H9 (cell line): ENCODE data around the gene GMPR2. TPM values are rescaled to one million over a fixed set of nuclear protein-coding genes. Genes with fewer than 3 reads are reported as not detected.

ENCODE experiments used
- DNase-seq: peaks from one replicate; pipeline ENCODE4 v3.0.0-alpha.2; 2017
- H2AFZ ChIP-seq: one replicate; pipeline ENCODE4 v1.6.1; 2013; ENCODE audit warnings: mild to moderate bottlenecking, low read length, control low read depth, moderate library complexity
- H2AK5ac ChIP-seq: 2 replicates; pipeline ENCODE4 v1.6.1; 2013; ENCODE audit warnings: low read length, control low read depth, mixed read lengths; ENCODE audit not compliant: insufficient read length
- H2BK120ac ChIP-seq: one replicate; pipeline ENCODE4 v1.6.1; 2013; ENCODE audit warnings: low read depth, mild to moderate bottlenecking, low read length, control low read depth, inconsistent platforms; ENCODE audit not compliant: poor library complexity, severe bottlenecking
- H2BK12ac ChIP-seq: 2 replicates; pipeline ENCODE4 v1.6.1; 2013; ENCODE audit warnings: low read length, control low read depth, mixed read lengths, low read depth; ENCODE audit not compliant: insufficient read length
- H2BK15ac ChIP-seq: 2 replicates; pipeline ENCODE4 v1.6.1; 2013; ENCODE audit warnings: low read depth, low read length, control low read depth
- H2BK20ac ChIP-seq: one replicate; pipeline ENCODE4 v1.6.1; 2013; ENCODE audit warnings: low read depth, mild to moderate bottlenecking, low read length, control low read depth, inconsistent platforms; ENCODE audit not compliant: poor library complexity, severe bottlenecking
- H2BK5ac ChIP-seq: 2 replicates; pipeline ENCODE4 v1.6.1; 2013; ENCODE audit warnings: low read length, control low read depth, mixed read lengths; ENCODE audit not compliant: insufficient read length
- H3K14ac ChIP-seq: 2 replicates; pipeline ENCODE4 v1.6.1; 2013; ENCODE audit warnings: low read length, control low read depth; ENCODE audit not compliant: insufficient read depth
- H3K18ac ChIP-seq: 2 replicates; pipeline ENCODE4 v1.6.1; 2013; ENCODE audit warnings: low read depth, mild to moderate bottlenecking, mixed read lengths, low read length, control low read depth; ENCODE audit not compliant: insufficient read length
- H3K23ac ChIP-seq: 2 replicates; pipeline ENCODE4 v1.6.1; 2013; ENCODE audit warnings: low read length, control low read depth, mixed read lengths, low read depth; ENCODE audit not compliant: insufficient read length
- H3K23me2 ChIP-seq: 2 replicates; pipeline ENCODE4 v1.6.1; 2013; ENCODE audit warnings: low read depth, mild to moderate bottlenecking, mixed read lengths, low read length, control low read depth; ENCODE audit not compliant: insufficient read length, poor library complexity, severe bottlenecking
- H3K27ac ChIP-seq: 2 replicates; pipeline ENCODE4 v1.5.1; 2013; ENCODE audit warnings: low read length, control low read depth, mixed read lengths, low read depth; ENCODE audit not compliant: insufficient read length
- H3K27me3 ChIP-seq: 2 replicates; pipeline ENCODE4 v1.6.1; 2013; ENCODE audit warnings: low read length, control low read depth, inconsistent platforms; ENCODE audit not compliant: insufficient read depth
- H3K4ac ChIP-seq: 2 replicates; pipeline ENCODE4 v1.6.1; 2013; ENCODE audit warnings: low read depth, mild to moderate bottlenecking, control low read depth, inconsistent platforms, low read length, moderate library complexity
- H3K4me1 ChIP-seq: 2 replicates; pipeline ENCODE4 v1.6.1; 2013; ENCODE audit warnings: low read length, control low read depth, inconsistent platforms; ENCODE audit not compliant: insufficient read depth
- H3K4me2 ChIP-seq: 2 replicates; pipeline ENCODE4 v1.6.1; 2013; ENCODE audit warnings: low read length, control low read depth, mixed read lengths; ENCODE audit not compliant: insufficient read length, insufficient read depth
- H3K56ac ChIP-seq: 2 replicates; pipeline ENCODE4 v1.6.1; 2013; ENCODE audit warnings: low read depth, mild to moderate bottlenecking, mixed read lengths, low read length, control low read depth; ENCODE audit not compliant: insufficient read length
- H3K79me1 ChIP-seq: 2 replicates; pipeline ENCODE4 v1.6.1; 2013; ENCODE audit warnings: low read depth, mild to moderate bottlenecking, moderate library complexity, low read length, control low read depth, inconsistent platforms; ENCODE audit not compliant: insufficient read depth, poor library complexity, severe bottlenecking
- H3K79me2 ChIP-seq: 2 replicates; pipeline ENCODE4 v1.6.1; 2013; ENCODE audit warnings: low read length, control low read depth, inconsistent platforms; ENCODE audit not compliant: insufficient read depth
- H3K9ac ChIP-seq: 2 replicates; pipeline ENCODE4 v1.6.1; 2013; ENCODE audit warnings: low read length, control low read depth, mixed read lengths; ENCODE audit not compliant: insufficient read length; ENCODE audit errors: extremely low read depth
- H3K9me3 ChIP-seq: one replicate; pipeline ENCODE4 v1.6.1; 2013; ENCODE audit warnings: low read depth, low read length, inconsistent platforms; ENCODE audit not compliant: control insufficient read depth
- H3T11ph ChIP-seq: one replicate; pipeline ENCODE4 v1.6.1; 2013; ENCODE audit warnings: mild to moderate bottlenecking, low read length, control low read depth, inconsistent platforms
- H4K20me1 ChIP-seq: one replicate; pipeline ENCODE4 v1.6.1; 2013; ENCODE audit not compliant: control insufficient read depth, insufficient read length, insufficient read depth
- H4K5ac ChIP-seq: 2 replicates; pipeline ENCODE4 v1.6.1; 2013; ENCODE audit warnings: low read depth, mild to moderate bottlenecking, mixed read lengths, low read length, control low read depth; ENCODE audit not compliant: insufficient read length
- H4K8ac ChIP-seq: replicated peaks from 2 replicates; pipeline ENCODE4 v1.6.1; 2013; ENCODE audit warnings: low read length, control low read depth, mixed read lengths, low read depth; ENCODE audit not compliant: insufficient read length
- H4K91ac ChIP-seq: 2 replicates; pipeline ENCODE4 v1.6.1; 2013; ENCODE audit warnings: low read depth, mild to moderate bottlenecking, moderate library complexity, mixed read lengths, low read length, control low read depth; ENCODE audit not compliant: insufficient read length
- H3K27ac Mint-ChIP-seq, 3 experiments: 2 replicates in 2 of 3; 3 replicates in 1 of 3; pipeline ENCODE4 v1.8.0; 2020 to 2021; ENCODE audit warnings: mixed read lengths in 3 of 3, mild to moderate bottlenecking in 1 of 3, moderate library complexity in 1 of 3
- H3K27me3 Mint-ChIP-seq: 2 replicates; pipeline ENCODE4 v1.8.0; 2021; ENCODE audit warnings: low read depth, mild to moderate bottlenecking, moderate library complexity, mixed read lengths
- H3K36me3 Mint-ChIP-seq, 3 experiments: 2 replicates in 2 of 3; 3 replicates in 1 of 3; pipeline ENCODE4 v1.8.0; 2020 to 2021; ENCODE audit warnings: low read depth in 3 of 3, mixed read lengths in 3 of 3; ENCODE audit not compliant: insufficient read depth in 1 of 3
- H3K4me1 Mint-ChIP-seq, 2 experiments: 2 replicates each; pipeline ENCODE4 v1.8.0; 2020; ENCODE audit warnings: mixed read lengths in 2 of 2
- H3K4me3 Mint-ChIP-seq, 2 experiments: 2 replicates in 1 of 2; 3 replicates in 1 of 2; pipeline ENCODE4 v1.8.0; 2020 to 2021; ENCODE audit warnings: mild to moderate bottlenecking in 2 of 2, mixed read lengths in 2 of 2, moderate library complexity in 1 of 2
- H3K9me3 Mint-ChIP-seq, 2 experiments: 2 replicates in 1 of 2; 3 replicates in 1 of 2; pipeline ENCODE4 v1.8.0; 2020; ENCODE audit warnings: mild to moderate bottlenecking in 2 of 2, mixed read lengths in 2 of 2, moderate library complexity in 1 of 2
- CTCF ChIP-seq: fragments of 200-600 bp; sonication (generic); conservative IDR thresholded peaks from 3 replicates; pipeline ENCODE4 v1.8.0; 2021; ENCODE audit warnings: antibody characterized with exemption, mild to moderate bottlenecking
- WGBS: extraction: QIAGEN DNeasy Blood & Tissue Kit; methylation state at CpG from one replicate; pipeline ENCODE4 v1.1.7; 2013; ENCODE audit warnings: missing lambda C conversion rate, low lambda C conversion rate, mixed read lengths; ENCODE audit not compliant: insufficient read length; ENCODE audit errors: extremely low coverage; 5-methylcytosine and 5-hydroxymethylcytosine counted together
- total RNA-seq: library from RNA; stranded (reverse); gene quantifications from 2 replicates; pipeline ENCODE4 v1.2.1, GENCODE V29; 2021

The GMPR2 gene
- total RNA-seq, 1 experiment from 2014 or later: 84.7 TPM

GRCh38 chr14:24286996-24287395, 54.3 kb downstream of the GMPR2 start:
- Histone ChIP-seq H3K27me3 (no peaks in the 10 kb centered on the region), H3K23me2 (no peaks in the 10 kb centered on the region), H3K79me2 (no peaks in the 10 kb centered on the region), H3K14ac (no peak overlapping the region), H4K8ac (no peak overlapping the region), H4K91ac (no peak overlapping the region), H3K23ac (no peak overlapping the region), H3K18ac (no peak overlapping the region), H3T11ph (no peak overlapping the region), H2BK20ac (no peak overlapping the region), H4K5ac (no peak overlapping the region), H3K79me1 (no peaks in the 10 kb centered on the region), H2AK5ac (no peak overlapping the region), H3K4me1 (no peaks in the 10 kb centered on the region), H3K4me2 (no peak overlapping the region), H3K9me3 (no peaks in the 10 kb centered on the region), H2BK5ac (no peak overlapping the region), H3K9ac (no peak overlapping the region), H2BK120ac (no peak overlapping the region), H3K27ac (no peak overlapping the region), H2BK15ac (no peak overlapping the region), H2AFZ (no peak overlapping the region), H2BK12ac (no peak overlapping the region), H3K4ac (no peak overlapping the region), H4K20me1 (no peaks in the 10 kb centered on the region), H3K56ac (no peak overlapping the region)
- H3K4me1 Mint-ChIP-seq: peaks cover 2% of the 10 kb centered on the region in 2 experiments; a peak in 1 of 4 replicates
- H3K9me3 Mint-ChIP-seq: no peaks in the 10 kb centered on the region
- no peak for TF ChIP-seq CTCF
- no peak overlapping the region for H3K27ac Mint-ChIP-seq
- no peak for DNase-seq
- H3K4me3 Mint-ChIP-seq: no peak overlapping the region
- no peaks in the 10 kb centered on the region for H3K27me3 Mint-ChIP-seq
- H3K36me3 Mint-ChIP-seq: peaks cover 4 to 20% (median 6%) of the 10 kb centered on the region in 3 experiments; a peak in 6 of 7 replicates
- no CpG with 5 or more reads among the region's 5 CpGs for WGBS

Other genes starting within 250 kb of the GMPR2 start
- 9.7 and 10.2 TPM in 2 replicates for gene DHRS4L2, start 244.0 kb upstream of the GMPR2 start, total RNA-seq
- 4.7 and 5.8 TPM in 2 replicates for gene CARMIL3, start 180.9 kb upstream of the GMPR2 start, total RNA-seq
- gene CPNE6, start 161.4 kb upstream of the GMPR2 start, total RNA-seq: not detected in 2 replicates
- 48.9 and 50.2 TPM in 2 replicates for gene PCK2, start 138.6 kb upstream of the GMPR2 start, total RNA-seq
- gene DCAF11, start 118.2 kb upstream of the GMPR2 start, total RNA-seq: 73.4 and 74.3 TPM in 2 replicates
- gene NRL, start 118.0 kb upstream of the GMPR2 start, total RNA-seq: 2.2 and 2.5 TPM in 2 replicates
- gene FITM1, start 102.3 kb upstream of the GMPR2 start, total RNA-seq: 0.31 and 0.72 TPM in 2 replicates
- 109 TPM in 2 replicates for gene PSME1, start 96.7 kb upstream of the GMPR2 start, total RNA-seq
- gene EMC9, start 91.3 kb upstream of the GMPR2 start, total RNA-seq: 52.9 and 55.9 TPM in 2 replicates
- 125 and 126 TPM in 2 replicates for gene PSME2, start 86.3 kb upstream of the GMPR2 start, total RNA-seq
- gene RNF31, start 85.4 kb upstream of the GMPR2 start, total RNA-seq: 67.8 and 87.3 TPM in 2 replicates
- gene IRF9, start 71.7 kb upstream of the GMPR2 start, total RNA-seq: 20.9 and 27.6 TPM in 2 replicates
- gene REC8, start 60.8 kb upstream of the GMPR2 start, total RNA-seq: 58.0 and 58.5 TPM in 2 replicates
- 114 and 116 TPM in 2 replicates for gene IPO4, start 44.1 kb upstream of the GMPR2 start, total RNA-seq
- gene TM9SF1, start 37.5 kb upstream of the GMPR2 start, total RNA-seq: 31.6 and 31.8 TPM in 2 replicates
- not detected in 2 replicates for gene TSSK4, start 27.2 kb upstream of the GMPR2 start, total RNA-seq
- 42.0 and 46.2 TPM in 2 replicates for gene CHMP4A, start 19.4 kb upstream of the GMPR2 start, total RNA-seq
- gene MDP1, start 16.9 kb upstream of the GMPR2 start, total RNA-seq: 18.8 and 19.0 TPM in 2 replicates
- 214 and 225 TPM in 2 replicates for gene NEDD8, start 562 bp upstream of the GMPR2 start, total RNA-seq
- 41.3 and 47.6 TPM in 2 replicates for gene TINF2, start 9.7 kb downstream of the GMPR2 start, total RNA-seq
- 1.8 and 2.9 TPM in 2 replicates for gene TGM1, start 30.2 kb downstream of the GMPR2 start, total RNA-seq
- gene RABGGTA, start 38.7 kb downstream of the GMPR2 start, total RNA-seq: 25.6 and 26.1 TPM in 2 replicates
- 18.2 and 19.1 TPM in 2 replicates for gene DHRS1, start 66.9 kb downstream of the GMPR2 start, total RNA-seq
- gene NOP9, start 66.9 kb downstream of the GMPR2 start, total RNA-seq: 34.7 and 35.0 TPM in 2 replicates
- not detected in 2 replicates for gene CIDEB, start 75.0 kb downstream of the GMPR2 start, total RNA-seq
- 13.0 and 13.4 TPM in 2 replicates for gene LTB4R2, start 77.2 kb downstream of the GMPR2 start, total RNA-seq
- gene LTB4R, start 78.6 kb downstream of the GMPR2 start, total RNA-seq: 8.9 and 9.2 TPM in 2 replicates
- 0.09 and 0.53 TPM in 2 replicates for gene ADCY4, start 102.1 kb downstream of the GMPR2 start, total RNA-seq
- gene RIPK3, start 107.1 kb downstream of the GMPR2 start, total RNA-seq: 0.35 TPM in 1 of 2 replicates, not detected in the other
- gene NFATC4, start 135.3 kb downstream of the GMPR2 start, total RNA-seq: 43.0 and 46.4 TPM in 2 replicates
- 18.1 and 18.7 TPM in 2 replicates for gene NYNRIN, start 166.1 kb downstream of the GMPR2 start, total RNA-seq
- gene CBLN3, start 196.7 kb downstream of the GMPR2 start, total RNA-seq: 0.39 and 0.44 TPM in 2 replicates
- gene KHNYN, start 197.0 kb downstream of the GMPR2 start, total RNA-seq: 30.0 and 31.3 TPM in 2 replicates
- 56.2 and 65.0 TPM in 2 replicates for gene SDR39U1, start 209.8 kb downstream of the GMPR2 start, total RNA-seq